Type B pancreatic cell (in vitro differentiated cells): ENCODE measurements around the gene CP. TPM values are rescaled to one million over a fixed set of nuclear protein-coding genes. Genes with fewer than 3 reads are reported as not detected.
A peak's percentile ranks its signal among the peaks of the same experiment; 100 is the strongest.

ENCODE experiments used
- DNase-seq: peaks from one replicate; pipeline ENCODE4 v3.0.0; 2021; ENCODE audit warnings: mixed read lengths; ENCODE audit not compliant: unreplicated experiment; ENCODE audit errors: extremely low spot score
- H3K27ac Mint-ChIP-seq: 2 replicates; pipeline ENCODE4 v1.8.0; 2021; ENCODE audit warnings: mild to moderate bottlenecking, mixed read lengths
- H3K27me3 Mint-ChIP-seq: 2 replicates; pipeline ENCODE4 v1.8.0; 2021; ENCODE audit warnings: mixed read lengths
- H3K36me3 Mint-ChIP-seq: 2 replicates; pipeline ENCODE4 v1.8.0; 2021; ENCODE audit warnings: mixed read lengths
- H3K4me1 Mint-ChIP-seq: one replicate; pipeline ENCODE4 v1.8.0; 2021; ENCODE audit warnings: mixed read lengths; ENCODE audit not compliant: unreplicated experiment
- H3K4me3 Mint-ChIP-seq: 2 replicates; pipeline ENCODE4 v1.8.0; 2021; ENCODE audit warnings: mild to moderate bottlenecking, mixed read lengths
- H3K9me3 Mint-ChIP-seq: 2 replicates; pipeline ENCODE4 v1.8.0; 2021; ENCODE audit warnings: mixed read lengths
- total RNA-seq: library from RNA; stranded (reverse); gene quantifications from 2 replicates; pipeline ENCODE4 v1.2.1, GENCODE V29; 2021; ENCODE audit warnings: low replicate concordance
- TF ChIP-seq, protein P1 (sequence below): fragments of 200-600 bp; sonication (generic); conservative IDR thresholded peaks from 2 replicates; pipeline ENCODE4 v1.5.0; 2021; ENCODE audit warnings: antibody characterized with exemption, mild to moderate bottlenecking

The CP gene
- total RNA-seq, 1 donor from 2014 or later, result 4.0 TPM

DNA sequence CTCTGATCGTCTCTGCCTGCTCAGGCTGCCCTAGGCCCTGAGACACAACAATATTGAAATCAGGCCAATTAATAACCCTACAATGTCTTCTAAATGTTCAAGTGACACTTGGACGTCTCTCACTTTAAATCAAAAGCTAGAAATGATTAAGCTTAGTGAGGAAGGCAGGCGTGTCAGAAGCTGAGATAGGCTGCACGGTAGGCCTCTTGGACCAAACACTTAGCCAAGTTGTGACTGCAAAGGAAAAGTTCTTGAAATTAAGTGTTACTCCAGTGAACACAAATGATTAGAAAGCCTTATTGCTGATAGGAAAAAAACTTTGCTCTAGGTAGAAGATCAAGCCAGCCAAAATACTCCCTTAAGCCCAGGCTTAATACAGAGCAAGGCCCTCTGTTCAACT is 90.0 kb downstream of the CP start:
- Mint-ChIP-seq H3K27ac (peak overlapping the region; percentile 93), H3K36me3 (peaks cover 6% of the 10 kb centered on the region), H3K4me1 (peaks cover 28% of the 10 kb centered on the region), H3K9me3 (no peaks in the 10 kb centered on the region), H3K4me3 (peak overlapping the region; percentile 95), H3K27me3 (no peaks in the 10 kb centered on the region)
- TF ChIP-seq, protein P1, sequence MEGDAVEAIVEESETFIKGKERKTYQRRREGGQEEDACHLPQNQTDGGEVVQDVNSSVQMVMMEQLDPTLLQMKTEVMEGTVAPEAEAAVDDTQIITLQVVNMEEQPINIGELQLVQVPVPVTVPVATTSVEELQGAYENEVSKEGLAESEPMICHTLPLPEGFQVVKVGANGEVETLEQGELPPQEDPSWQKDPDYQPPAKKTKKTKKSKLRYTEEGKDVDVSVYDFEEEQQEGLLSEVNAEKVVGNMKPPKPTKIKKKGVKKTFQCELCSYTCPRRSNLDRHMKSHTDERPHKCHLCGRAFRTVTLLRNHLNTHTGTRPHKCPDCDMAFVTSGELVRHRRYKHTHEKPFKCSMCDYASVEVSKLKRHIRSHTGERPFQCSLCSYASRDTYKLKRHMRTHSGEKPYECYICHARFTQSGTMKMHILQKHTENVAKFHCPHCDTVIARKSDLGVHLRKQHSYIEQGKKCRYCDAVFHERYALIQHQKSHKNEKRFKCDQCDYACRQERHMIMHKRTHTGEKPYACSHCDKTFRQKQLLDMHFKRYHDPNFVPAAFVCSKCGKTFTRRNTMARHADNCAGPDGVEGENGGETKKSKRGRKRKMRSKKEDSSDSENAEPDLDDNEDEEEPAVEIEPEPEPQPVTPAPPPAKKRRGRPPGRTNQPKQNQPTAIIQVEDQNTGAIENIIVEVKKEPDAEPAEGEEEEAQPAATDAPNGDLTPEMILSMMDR, result no peak
- DNase-seq, result no peak

DNA sequence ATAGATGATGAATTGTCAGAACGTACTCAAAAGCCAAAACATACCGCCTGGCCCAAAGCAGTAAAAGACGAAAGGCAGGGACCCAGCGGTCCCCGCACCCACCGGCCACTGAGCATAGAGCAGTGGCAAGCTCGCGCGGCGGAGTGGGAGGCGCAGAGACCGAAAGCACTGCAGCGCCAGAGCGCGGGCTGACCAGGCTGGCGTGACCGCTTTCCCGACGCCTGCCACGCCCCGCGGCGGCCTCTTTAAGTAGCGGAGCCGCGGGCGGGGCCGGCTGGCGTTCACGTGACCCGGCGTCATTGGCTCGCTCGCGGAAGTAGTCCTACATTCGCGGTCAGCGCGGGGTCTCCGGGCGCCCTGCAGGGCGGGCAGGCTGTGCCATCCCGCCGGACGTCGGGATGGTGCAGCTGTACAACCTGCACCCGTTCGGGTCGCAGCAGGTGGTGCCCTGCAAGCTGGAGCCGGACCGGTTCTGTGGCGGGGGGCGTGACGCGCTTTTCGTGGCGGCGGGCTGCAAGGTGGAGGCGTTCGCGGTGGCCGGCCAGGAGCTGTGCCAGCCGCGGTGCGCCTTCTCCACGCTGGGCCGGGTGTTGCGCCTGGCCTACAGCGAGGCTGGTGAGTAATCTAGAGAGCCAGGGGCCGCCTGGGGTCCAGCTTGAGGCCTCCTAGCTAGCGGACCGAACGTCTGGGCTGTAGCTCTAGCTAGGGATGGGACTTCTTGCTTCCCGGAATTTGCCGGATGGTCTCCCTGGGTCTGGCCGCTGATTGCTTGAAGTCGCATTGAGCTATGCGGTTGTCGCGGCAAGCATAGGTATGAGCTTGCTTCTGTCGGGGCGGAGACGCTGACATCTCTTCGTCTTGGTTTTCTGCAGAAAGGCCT is 92.1 kb downstream of the CP start, which contains the start of gene HPS3:
TSS of gene HPS3 (plus strand) at position 313 of the 880 bp plus-strand sequence. CDS start at position 399, 86 bp downstream.
- Mint-ChIP-seq H3K27me3 (no peaks in the 10 kb centered on the region), H3K4me1 (peaks cover 28% of the 10 kb centered on the region), H3K9me3 (no peaks in the 10 kb centered on the region), H3K27ac (peak within 1 kb of the TSS; percentile 93), H3K36me3 (peaks cover 6% of the 10 kb centered on the region), H3K4me3 (peak within 1 kb of the TSS; percentile 95)
- DNase-seq, result peak; percentile 91
- TF ChIP-seq, protein P1, result peak; percentile 18

DNA sequence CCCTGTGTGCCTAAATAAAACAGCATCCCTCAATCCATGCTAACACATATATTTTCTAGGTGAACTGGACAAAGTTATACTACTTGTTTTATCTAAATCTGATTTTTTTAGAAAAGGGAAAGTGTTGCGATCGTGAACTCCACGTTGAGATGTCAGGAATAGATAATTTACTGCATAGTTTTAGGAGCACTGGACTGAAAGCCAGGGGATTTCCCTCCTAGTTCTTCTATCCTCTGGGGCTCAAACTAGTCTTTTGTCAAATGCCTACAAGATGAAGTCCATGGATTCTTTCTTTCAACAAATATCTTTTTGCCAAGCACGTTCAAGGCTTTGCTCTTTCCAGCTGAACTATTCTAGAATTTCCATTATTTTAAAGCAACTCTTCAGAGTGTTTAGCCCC is 92.8 kb downstream of the CP start:
- Mint-ChIP-seq H3K27me3 (no peaks in the 10 kb centered on the region), H3K9me3 (no peaks in the 10 kb centered on the region), H3K36me3 (peaks cover 6% of the 10 kb centered on the region), H3K27ac (peak overlapping the region; percentile 88), H3K4me3 (peak overlapping the region; percentile 95), H3K4me1 (peaks cover 28% of the 10 kb centered on the region)
- TF ChIP-seq, protein P1, result no peak
- DNase-seq, result no peak

DNA sequence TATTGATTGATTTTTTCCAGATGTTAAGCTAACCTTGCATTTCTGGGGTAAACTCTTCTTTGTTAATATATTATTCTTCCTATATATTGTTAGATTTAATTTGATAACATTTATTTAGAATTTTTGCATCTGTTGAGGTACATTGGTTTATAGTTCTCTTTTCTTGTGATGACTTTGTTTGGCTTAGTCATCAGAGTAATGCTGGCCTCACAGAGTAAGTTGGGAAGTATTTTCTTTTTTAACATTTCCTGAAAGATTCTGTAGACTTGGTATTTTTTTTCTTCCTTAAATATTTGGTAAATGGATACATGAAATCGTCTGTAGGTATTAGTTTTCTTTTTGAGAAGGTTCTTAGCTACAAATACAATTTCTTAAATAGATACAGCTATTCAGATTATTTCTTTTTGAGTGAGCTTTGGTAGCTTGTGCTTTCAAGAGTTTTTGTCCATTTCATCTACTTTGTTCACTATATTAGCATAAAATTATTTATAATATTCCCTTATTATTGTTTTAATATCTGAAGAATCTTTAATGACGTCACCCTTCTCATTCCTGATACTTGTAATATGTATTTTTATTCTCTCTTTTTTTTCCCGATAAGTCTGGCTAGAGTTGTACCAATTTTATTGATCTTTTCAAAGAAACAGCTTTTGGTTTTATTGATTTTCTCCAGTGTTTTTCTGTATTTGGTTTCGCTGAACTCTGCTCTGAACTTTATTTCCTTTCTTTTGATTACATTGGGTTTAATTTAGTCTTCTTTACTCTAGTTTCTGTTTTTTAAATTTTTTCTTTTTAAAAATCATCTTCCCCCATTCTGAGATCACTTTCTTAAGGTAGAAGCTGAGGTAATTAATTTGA is 98.7 kb downstream of the CP start:
- H3K27me3 Mint-ChIP-seq, result no peaks in the 10 kb centered on the region
- no peak for DNase-seq
- no peaks in the 10 kb centered on the region for H3K9me3 Mint-ChIP-seq
- peaks cover 5% of the 10 kb centered on the region for H3K4me1 Mint-ChIP-seq
- H3K27ac Mint-ChIP-seq, result no peak overlapping the region
- TF ChIP-seq, protein P1, result no peak
- no peaks in the 10 kb centered on the region for H3K36me3 Mint-ChIP-seq
- H3K4me3 Mint-ChIP-seq, result no peak overlapping the region

Other genes with a start within 250 kb of the CP start
- gene GYG1, start 230.3 kb downstream of the CP start, total RNA-seq, result 33.1 and 46.8 TPM in 2 replicates
- 29.7 and 49.9 TPM in 2 replicates for gene HLTF, start 135.3 kb downstream of the CP start, total RNA-seq
- 18.2 and 24.8 TPM in 2 replicates for gene HPS3, start 92.2 kb downstream of the CP start, total RNA-seq
- gene TM4SF18, start 111.8 kb upstream of the CP start, total RNA-seq, result 0.33 TPM in 1 of 2 replicates, not detected in the other
- 39.4 and 82.3 TPM in 2 replicates for gene TM4SF1, start 155.8 kb upstream of the CP start, total RNA-seq